Measurements from ENCODE around the gene DHRS7. TPM values are rescaled to one million over a fixed set of nuclear protein-coding genes. Genes with fewer than 3 reads are reported as not detected.

The DHRS7 gene
- total RNA-seq, 1 donor from 2014 or later = 76.5 TPM

- Mint-ChIP-seq H3K27ac (no peak overlapping the region), H3K4me1 (ENCODE audit: low read depth) (no peaks in the 10 kb centered on the region), H3K4me3 (ENCODE audit: low read depth) (no peak overlapping the region), H3K9me3 (ENCODE audit: low read depth) (peaks cover 8% of the 10 kb centered on the region), H3K27me3 (peaks cover 4% of the 10 kb centered on the region), H3K36me3 (ENCODE audit: insufficient read depth) (no peaks in the 10 kb centered on the region)
- no peak for TF ChIP-seq CTCF (IDR thresholded peaks at IDR 0.05; ENCODE audit: unreplicated experiment)
- no peak for DNase-seq (ENCODE audit: low spot score, unreplicated experiment)
These were observed 39.1 kb upstream of the DHRS7 start for GRCh38 chr14:60204104-60204842.

GRCh38 chr14:60199321-60199720, 34.1 kb upstream of the DHRS7 start:
- no peak overlapping the region for H3K27ac Mint-ChIP-seq
- H3K36me3 Mint-ChIP-seq (ENCODE audit: insufficient read depth) = no peaks in the 10 kb centered on the region
- H3K9me3 Mint-ChIP-seq (ENCODE audit: low read depth) = peaks cover 12% of the 10 kb centered on the region
- no peak for TF ChIP-seq CTCF (IDR thresholded peaks at IDR 0.05; ENCODE audit: unreplicated experiment)
- no peaks in the 10 kb centered on the region for H3K27me3 Mint-ChIP-seq
- no peaks in the 10 kb centered on the region for H3K4me1 Mint-ChIP-seq (ENCODE audit: low read depth)
- no peak overlapping the region for H3K4me3 Mint-ChIP-seq (ENCODE audit: low read depth)
- DNase-seq (ENCODE audit: low spot score, unreplicated experiment) = no peak

GRCh38 chr14:60197629-60198303, 32.6 kb upstream of the DHRS7 start:
- Mint-ChIP-seq H3K27me3 (no peaks in the 10 kb centered on the region), H3K36me3 (ENCODE audit: insufficient read depth) (no peaks in the 10 kb centered on the region), H3K27ac (no peak overlapping the region)

GRCh38 chr14:60196291-60196690, 31.1 kb upstream of the DHRS7 start:
- Mint-ChIP-seq H3K27ac (no peak overlapping the region), H3K9me3 (ENCODE audit: low read depth) (peaks cover 12% of the 10 kb centered on the region), H3K27me3 (no peaks in the 10 kb centered on the region), H3K36me3 (ENCODE audit: insufficient read depth) (no peaks in the 10 kb centered on the region), H3K4me1 (ENCODE audit: low read depth) (no peaks in the 10 kb centered on the region), H3K4me3 (ENCODE audit: low read depth) (no peak overlapping the region)
- no peak for TF ChIP-seq CTCF (IDR thresholded peaks at IDR 0.05; ENCODE audit: unreplicated experiment)
- DNase-seq (ENCODE audit: low spot score, unreplicated experiment) = no peak

More at GRCh38 chr14:60197629-60198303, 32.6 kb upstream of the DHRS7 start:
- TF ChIP-seq CTCF (IDR thresholded peaks at IDR 0.05; ENCODE audit: unreplicated experiment) = no peak
- Mint-ChIP-seq H3K4me1 (ENCODE audit: low read depth) (no peaks in the 10 kb centered on the region), H3K4me3 (ENCODE audit: low read depth) (no peak overlapping the region), H3K9me3 (ENCODE audit: low read depth) (peaks cover 12% of the 10 kb centered on the region)
- no peak for DNase-seq (ENCODE audit: low spot score, unreplicated experiment)

- peaks cover 12% of the 10 kb centered on the region for H3K9me3 Mint-ChIP-seq (ENCODE audit: low read depth)
These were observed 30.1 kb upstream of the DHRS7 start for GRCh38 chr14:60195179-60195810.

More at GRCh38 chr14:60195179-60195810, 30.1 kb upstream of the DHRS7 start:
- Mint-ChIP-seq H3K27ac (no peak overlapping the region), H3K4me1 (ENCODE audit: low read depth) (no peaks in the 10 kb centered on the region), H3K36me3 (ENCODE audit: insufficient read depth) (no peaks in the 10 kb centered on the region), H3K27me3 (no peaks in the 10 kb centered on the region), H3K4me3 (ENCODE audit: low read depth) (no peak overlapping the region)
- DNase-seq (ENCODE audit: low spot score, unreplicated experiment) = no peak
- no peak for TF ChIP-seq CTCF (IDR thresholded peaks at IDR 0.05; ENCODE audit: unreplicated experiment)
